ENCODE measurements around the gene QRICH1. TPM values are rescaled to one million over a fixed set of nuclear protein-coding genes. Genes with fewer than 3 reads are reported as not detected.

Gene QRICH1
- total RNA-seq, 1 experiment from 2014 or later: 123 TPM

DNA sequence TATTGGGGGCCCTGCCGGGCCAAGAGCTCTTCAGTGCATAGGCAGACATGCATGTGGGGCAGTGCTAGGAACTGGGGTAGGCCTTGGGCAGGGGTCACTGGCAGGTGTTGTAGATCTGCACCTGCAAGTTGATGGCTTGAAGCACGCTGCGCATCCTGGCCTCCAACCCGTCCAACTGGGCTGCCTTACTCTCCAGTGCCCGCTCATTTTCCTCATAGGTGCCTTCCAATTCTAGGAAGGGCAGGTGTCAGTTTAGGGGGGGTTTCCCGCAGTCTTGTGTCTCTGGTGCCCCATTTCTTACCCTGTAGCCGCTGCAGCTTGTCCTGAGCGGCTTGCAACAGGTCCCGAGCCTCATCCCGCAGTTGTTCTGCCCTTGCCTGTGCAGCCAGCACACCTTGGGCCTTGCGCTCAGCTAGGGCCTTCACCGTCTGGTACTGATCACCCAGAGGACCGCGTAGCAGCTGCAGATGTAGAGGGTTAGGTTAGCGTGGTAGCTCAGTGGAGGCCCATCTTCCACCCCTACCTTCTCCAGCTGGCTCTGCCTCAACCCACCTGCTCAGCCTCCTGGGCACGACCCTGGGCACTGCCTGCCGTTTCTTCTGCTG is 27.4 kb upstream of the QRICH1 start:
- ChIA-PET CTCF (interaction anchor here (0.8 to 2.6 kb wide), 9 partner anchors 10 to 219 kb away, joined by 4 to 19 read pairs (median 7); partner anchors contain the start of genes KLHDC8B, LAMB2, NDUFAF3 and QRICH1), POLR2A (interaction anchor here (0.8 to 2.7 kb wide), 7 partner anchors 11 to 458 kb away, joined by 3 to 20 read pairs (median 5); partner anchors contain the start of genes LAMB2, NDUFAF3, QRICH1 and USP4)
- Mint-ChIP-seq H3K4me3 (peak overlapping the region; percentile 82), H3K9me3 (no peaks in the 10 kb centered on the region), H3K27me3 (ENCODE audit: low read depth) (no peaks in the 10 kb centered on the region), H3K36me3 (peaks cover 23% of the 10 kb centered on the region), H3K27ac (peak overlapping the region; percentile 87), H3K4me1 (peaks cover 4% of the 10 kb centered on the region)
- peak; percentile 43 for ATAC-seq
- DNase-seq (ENCODE audit: low spot score): no peak
- TF ChIP-seq ATF1 (CRISPR knock-in tag; IDR thresholded peaks at IDR 0.05) (no peak), NR1H2 (CRISPR knock-in tag; IDR thresholded peaks at IDR 0.05) (no peak)
- TF ChIP-seq, protein P1, sequence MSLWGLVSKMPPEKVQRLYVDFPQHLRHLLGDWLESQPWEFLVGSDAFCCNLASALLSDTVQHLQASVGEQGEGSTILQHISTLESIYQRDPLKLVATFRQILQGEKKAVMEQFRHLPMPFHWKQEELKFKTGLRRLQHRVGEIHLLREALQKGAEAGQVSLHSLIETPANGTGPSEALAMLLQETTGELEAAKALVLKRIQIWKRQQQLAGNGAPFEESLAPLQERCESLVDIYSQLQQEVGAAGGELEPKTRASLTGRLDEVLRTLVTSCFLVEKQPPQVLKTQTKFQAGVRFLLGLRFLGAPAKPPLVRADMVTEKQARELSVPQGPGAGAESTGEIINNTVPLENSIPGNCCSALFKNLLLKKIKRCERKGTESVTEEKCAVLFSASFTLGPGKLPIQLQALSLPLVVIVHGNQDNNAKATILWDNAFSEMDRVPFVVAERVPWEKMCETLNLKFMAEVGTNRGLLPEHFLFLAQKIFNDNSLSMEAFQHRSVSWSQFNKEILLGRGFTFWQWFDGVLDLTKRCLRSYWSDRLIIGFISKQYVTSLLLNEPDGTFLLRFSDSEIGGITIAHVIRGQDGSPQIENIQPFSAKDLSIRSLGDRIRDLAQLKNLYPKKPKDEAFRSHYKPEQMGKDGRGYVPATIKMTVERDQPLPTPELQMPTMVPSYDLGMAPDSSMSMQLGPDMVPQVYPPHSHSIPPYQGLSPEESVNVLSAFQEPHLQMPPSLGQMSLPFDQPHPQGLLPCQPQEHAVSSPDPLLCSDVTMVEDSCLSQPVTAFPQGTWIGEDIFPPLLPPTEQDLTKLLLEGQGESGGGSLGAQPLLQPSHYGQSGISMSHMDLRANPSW (CRISPR knock-in tag; conservative IDR thresholded peaks at IDR 0.05; ENCODE audit: low read depth): no peak

DNA sequence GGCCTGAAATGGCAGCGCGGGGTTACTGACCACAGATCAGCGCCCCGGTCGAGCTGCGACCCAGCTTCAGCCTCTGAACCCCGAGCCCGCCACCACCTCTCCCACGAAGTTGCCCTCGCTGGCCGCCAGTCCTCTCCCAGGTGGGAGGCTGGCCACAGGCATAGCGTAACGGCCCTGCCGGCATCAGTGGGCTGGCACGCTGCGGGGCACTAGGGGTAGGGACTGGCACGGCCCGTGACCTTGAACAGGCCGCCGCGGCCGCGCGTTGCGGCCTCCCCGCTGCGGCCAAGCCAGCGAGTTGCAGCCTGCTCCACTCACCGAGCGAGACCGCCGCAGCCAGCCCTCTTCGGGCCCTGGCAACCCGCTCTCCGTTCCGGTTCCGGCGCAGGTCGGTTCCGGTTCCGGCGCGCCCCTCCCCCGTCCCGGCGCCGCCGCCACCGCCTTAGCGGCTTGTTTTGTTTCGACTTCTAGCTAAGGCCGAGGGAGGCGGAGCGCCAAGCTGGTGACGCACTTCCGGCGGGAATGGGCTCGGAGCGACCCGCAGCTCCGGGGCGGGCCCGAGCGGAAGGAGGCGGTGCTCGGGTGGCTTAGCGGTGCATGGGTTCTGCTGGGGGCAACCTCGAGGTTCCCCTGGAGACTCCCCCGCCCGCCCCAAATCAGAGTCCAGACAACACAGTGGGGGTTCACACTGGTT is 26.7 kb upstream of the QRICH1 start, which contains the start of gene USP19:
USP19 (minus strand) TSS at position 386 of the 694 bp plus-strand sequence. CDS start 1,678 bp downstream, outside the sequence.
- peaks cover 4% of the 10 kb centered on the region for H3K4me1 Mint-ChIP-seq
- no peaks in the 10 kb centered on the region for H3K9me3 Mint-ChIP-seq
- peak within 1 kb of the TSS; percentile 87 for H3K27ac Mint-ChIP-seq
- ATAC-seq (peak; percentile 95), DNase-seq (ENCODE audit: low spot score) (peak; percentile 93)
- peaks cover 30% of the 10 kb centered on the region for H3K36me3 Mint-ChIP-seq
- CTCF ChIA-PET: interaction anchor here (0.6 to 2.6 kb wide), 10 partner anchors 10 to 220 kb away, joined by 4 to 19 read pairs (median 7); partner anchors contain the start of genes KLHDC8B, LAMB2, NDUFAF3 and QRICH1
- no peaks in the 10 kb centered on the region for H3K27me3 Mint-ChIP-seq (ENCODE audit: low read depth)
- POLR2A ChIA-PET: interaction anchor here (0.7 to 2.7 kb wide), 8 partner anchors 12 to 457 kb away, joined by 3 to 20 read pairs (median 4); partner anchors contain the start of genes LAMB2, NDUFAF3, QRICH1 and USP4
- peak within 1 kb of the TSS; percentile 82 for H3K4me3 Mint-ChIP-seq
- TF ChIP-seq GRHL2 (CRISPR knock-in tag; IDR thresholded peaks at IDR 0.05; ENCODE audit: insufficient replicate concordance, severe bottlenecking) (no peak), RELA (CRISPR knock-in tag; IDR thresholded peaks at IDR 0.05; ENCODE audit: borderline replicate concordance) (no peak; the same call in none of the 2 replicates), ZBTB21 (CRISPR knock-in tag; IDR thresholded peaks at IDR 0.05; ENCODE audit: borderline replicate concordance) (no peak), RORB (CRISPR knock-in tag; IDR thresholded peaks at IDR 0.05) (no peak), CBFB (CRISPR knock-in tag; IDR thresholded peaks at IDR 0.05; ENCODE audit: low read depth) (no peak; the same call in none of the 2 replicates), ETV6 (CRISPR knock-in tag; IDR thresholded peaks at IDR 0.05) (peak; percentile 86), FOXJ3 (CRISPR knock-in tag; IDR thresholded peaks at IDR 0.05; ENCODE audit: borderline replicate concordance) (no peak), ZNF232 (CRISPR knock-in tag; IDR thresholded peaks at IDR 0.05) (peak; percentile 42; the same call in 1 of the 2 replicates), TP53 (CRISPR knock-in tag; IDR thresholded peaks at IDR 0.05) (peak; percentile 71; the same call in 1 of the 2 replicates), SMAD4 (CRISPR knock-in tag; IDR thresholded peaks at IDR 0.05) (no peak), JUN (CRISPR knock-in tag; IDR thresholded peaks at IDR 0.05) (0 out of 2 replicates have a peak, but pooled peaks have one; percentile 10)
- TF ChIP-seq, protein P2, sequence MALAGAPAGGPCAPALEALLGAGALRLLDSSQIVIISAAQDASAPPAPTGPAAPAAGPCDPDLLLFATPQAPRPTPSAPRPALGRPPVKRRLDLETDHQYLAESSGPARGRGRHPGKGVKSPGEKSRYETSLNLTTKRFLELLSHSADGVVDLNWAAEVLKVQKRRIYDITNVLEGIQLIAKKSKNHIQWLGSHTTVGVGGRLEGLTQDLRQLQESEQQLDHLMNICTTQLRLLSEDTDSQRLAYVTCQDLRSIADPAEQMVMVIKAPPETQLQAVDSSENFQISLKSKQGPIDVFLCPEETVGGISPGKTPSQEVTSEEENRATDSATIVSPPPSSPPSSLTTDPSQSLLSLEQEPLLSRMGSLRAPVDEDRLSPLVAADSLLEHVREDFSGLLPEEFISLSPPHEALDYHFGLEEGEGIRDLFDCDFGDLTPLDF (CRISPR knock-in tag; IDR thresholded peaks at IDR 0.05): no peak
- TF ChIP-seq, protein P3, sequence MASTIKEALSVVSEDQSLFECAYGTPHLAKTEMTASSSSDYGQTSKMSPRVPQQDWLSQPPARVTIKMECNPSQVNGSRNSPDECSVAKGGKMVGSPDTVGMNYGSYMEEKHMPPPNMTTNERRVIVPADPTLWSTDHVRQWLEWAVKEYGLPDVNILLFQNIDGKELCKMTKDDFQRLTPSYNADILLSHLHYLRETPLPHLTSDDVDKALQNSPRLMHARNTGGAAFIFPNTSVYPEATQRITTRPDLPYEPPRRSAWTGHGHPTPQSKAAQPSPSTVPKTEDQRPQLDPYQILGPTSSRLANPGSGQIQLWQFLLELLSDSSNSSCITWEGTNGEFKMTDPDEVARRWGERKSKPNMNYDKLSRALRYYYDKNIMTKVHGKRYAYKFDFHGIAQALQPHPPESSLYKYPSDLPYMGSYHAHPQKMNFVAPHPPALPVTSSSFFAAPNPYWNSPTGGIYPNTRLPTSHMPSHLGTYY (CRISPR knock-in tag; IDR thresholded peaks at IDR 0.05): no peak
- TF ChIP-seq, protein P4, sequence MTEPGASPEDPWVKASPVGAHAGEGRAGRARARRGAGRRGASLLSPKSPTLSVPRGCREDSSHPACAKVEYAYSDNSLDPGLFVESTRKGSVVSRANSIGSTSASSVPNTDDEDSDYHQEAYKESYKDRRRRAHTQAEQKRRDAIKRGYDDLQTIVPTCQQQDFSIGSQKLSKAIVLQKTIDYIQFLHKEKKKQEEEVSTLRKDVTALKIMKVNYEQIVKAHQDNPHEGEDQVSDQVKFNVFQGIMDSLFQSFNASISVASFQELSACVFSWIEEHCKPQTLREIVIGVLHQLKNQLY (CRISPR knock-in tag; IDR thresholded peaks at IDR 0.05): no peak
- TF ChIP-seq, protein P5, sequence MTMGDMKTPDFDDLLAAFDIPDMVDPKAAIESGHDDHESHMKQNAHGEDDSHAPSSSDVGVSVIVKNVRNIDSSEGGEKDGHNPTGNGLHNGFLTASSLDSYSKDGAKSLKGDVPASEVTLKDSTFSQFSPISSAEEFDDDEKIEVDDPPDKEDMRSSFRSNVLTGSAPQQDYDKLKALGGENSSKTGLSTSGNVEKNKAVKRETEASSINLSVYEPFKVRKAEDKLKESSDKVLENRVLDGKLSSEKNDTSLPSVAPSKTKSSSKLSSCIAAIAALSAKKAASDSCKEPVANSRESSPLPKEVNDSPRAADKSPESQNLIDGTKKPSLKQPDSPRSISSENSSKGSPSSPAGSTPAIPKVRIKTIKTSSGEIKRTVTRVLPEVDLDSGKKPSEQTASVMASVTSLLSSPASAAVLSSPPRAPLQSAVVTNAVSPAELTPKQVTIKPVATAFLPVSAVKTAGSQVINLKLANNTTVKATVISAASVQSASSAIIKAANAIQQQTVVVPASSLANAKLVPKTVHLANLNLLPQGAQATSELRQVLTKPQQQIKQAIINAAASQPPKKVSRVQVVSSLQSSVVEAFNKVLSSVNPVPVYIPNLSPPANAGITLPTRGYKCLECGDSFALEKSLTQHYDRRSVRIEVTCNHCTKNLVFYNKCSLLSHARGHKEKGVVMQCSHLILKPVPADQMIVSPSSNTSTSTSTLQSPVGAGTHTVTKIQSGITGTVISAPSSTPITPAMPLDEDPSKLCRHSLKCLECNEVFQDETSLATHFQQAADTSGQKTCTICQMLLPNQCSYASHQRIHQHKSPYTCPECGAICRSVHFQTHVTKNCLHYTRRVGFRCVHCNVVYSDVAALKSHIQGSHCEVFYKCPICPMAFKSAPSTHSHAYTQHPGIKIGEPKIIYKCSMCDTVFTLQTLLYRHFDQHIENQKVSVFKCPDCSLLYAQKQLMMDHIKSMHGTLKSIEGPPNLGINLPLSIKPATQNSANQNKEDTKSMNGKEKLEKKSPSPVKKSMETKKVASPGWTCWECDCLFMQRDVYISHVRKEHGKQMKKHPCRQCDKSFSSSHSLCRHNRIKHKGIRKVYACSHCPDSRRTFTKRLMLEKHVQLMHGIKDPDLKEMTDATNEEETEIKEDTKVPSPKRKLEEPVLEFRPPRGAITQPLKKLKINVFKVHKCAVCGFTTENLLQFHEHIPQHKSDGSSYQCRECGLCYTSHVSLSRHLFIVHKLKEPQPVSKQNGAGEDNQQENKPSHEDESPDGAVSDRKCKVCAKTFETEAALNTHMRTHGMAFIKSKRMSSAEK (CRISPR knock-in tag; IDR thresholded peaks at IDR 0.05; ENCODE audit: borderline replicate concordance): no peak
- TF ChIP-seq, protein P6, sequence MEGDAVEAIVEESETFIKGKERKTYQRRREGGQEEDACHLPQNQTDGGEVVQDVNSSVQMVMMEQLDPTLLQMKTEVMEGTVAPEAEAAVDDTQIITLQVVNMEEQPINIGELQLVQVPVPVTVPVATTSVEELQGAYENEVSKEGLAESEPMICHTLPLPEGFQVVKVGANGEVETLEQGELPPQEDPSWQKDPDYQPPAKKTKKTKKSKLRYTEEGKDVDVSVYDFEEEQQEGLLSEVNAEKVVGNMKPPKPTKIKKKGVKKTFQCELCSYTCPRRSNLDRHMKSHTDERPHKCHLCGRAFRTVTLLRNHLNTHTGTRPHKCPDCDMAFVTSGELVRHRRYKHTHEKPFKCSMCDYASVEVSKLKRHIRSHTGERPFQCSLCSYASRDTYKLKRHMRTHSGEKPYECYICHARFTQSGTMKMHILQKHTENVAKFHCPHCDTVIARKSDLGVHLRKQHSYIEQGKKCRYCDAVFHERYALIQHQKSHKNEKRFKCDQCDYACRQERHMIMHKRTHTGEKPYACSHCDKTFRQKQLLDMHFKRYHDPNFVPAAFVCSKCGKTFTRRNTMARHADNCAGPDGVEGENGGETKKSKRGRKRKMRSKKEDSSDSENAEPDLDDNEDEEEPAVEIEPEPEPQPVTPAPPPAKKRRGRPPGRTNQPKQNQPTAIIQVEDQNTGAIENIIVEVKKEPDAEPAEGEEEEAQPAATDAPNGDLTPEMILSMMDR (IDR thresholded peaks at IDR 0.05): no peak

Data from WTC11 (cell line).